Activated CD4-positive, alpha-beta T cell treated with anti-CD3 and anti-CD28 coated beads for 24 hours (primary cell): ENCODE measurements around the gene CCT8L2.
"Not testable (repeated sequence)": the region's sequence is repeated elsewhere in the genome, so short reads cannot be mapped to it uniquely, and the experiment has no call there.

Experiments used
- DNase-seq, 2 donors: peaks; one replicate each; pipeline ENCODE4 v3.0.0-alpha.2; 2020; ENCODE audit warnings: low read depth in 2 of 2

CCT8L2 gene, protein sequence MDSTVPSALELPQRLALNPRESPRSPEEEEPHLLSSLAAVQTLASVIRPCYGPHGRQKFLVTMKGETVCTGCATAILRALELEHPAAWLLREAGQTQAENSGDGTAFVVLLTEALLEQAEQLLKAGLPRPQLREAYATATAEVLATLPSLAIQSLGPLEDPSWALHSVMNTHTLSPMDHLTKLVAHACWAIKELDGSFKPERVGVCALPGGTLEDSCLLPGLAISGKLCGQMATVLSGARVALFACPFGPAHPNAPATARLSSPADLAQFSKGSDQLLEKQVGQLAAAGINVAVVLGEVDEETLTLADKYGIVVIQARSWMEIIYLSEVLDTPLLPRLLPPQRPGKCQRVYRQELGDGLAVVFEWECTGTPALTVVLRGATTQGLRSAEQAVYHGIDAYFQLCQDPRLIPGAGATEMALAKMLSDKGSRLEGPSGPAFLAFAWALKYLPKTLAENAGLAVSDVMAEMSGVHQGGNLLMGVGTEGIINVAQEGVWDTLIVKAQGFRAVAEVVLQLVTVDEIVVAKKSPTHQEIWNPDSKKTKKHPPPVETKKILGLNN

DNA sequence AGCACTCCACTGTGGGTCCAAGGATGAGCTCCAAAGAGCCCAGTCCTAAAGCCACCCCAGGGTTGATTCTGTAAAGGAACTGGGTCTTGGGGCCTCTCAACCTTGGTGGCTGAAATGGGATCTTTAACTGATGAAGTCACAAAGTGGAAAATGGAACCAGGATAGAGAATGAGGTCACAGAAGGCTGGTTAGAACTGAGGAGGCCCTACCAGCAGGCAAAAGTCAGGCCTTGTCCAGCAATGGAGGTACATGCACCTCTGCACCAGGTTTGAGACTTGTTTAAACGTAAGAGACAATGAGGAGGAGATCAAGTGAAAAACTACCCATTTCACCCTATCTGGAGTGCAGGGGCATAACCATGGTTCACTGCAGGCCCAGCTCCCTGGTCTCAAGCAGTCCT is at the start of gene CCT8L2:
TSS of gene CCT8L2 (minus strand) at position 101 of the 400 bp plus-strand sequence. CDS start 260 bp downstream, outside the sequence.
- not testable (repeated sequence) for DNase-seq

DNA sequence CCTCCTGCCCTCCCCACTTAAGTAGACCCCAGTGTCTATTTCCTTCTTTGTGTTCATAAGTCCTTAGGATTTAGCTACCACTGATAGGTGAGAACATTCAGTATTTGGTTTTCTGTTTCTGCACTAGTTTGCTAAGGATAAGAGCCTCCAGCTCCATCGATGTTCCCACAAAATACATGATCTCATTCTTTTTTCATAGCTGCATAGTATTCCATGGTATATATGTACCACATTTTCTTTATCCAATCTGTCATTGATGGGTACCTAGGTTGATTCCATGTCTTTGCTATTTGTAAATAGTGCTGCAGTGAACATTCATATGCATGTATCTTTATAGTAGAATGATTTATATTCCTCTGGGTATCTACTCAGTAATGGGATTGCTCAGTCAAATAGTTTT is 42.8 kb upstream of the CCT8L2 start:
- not testable (repeated sequence) for DNase-seq

DNA sequence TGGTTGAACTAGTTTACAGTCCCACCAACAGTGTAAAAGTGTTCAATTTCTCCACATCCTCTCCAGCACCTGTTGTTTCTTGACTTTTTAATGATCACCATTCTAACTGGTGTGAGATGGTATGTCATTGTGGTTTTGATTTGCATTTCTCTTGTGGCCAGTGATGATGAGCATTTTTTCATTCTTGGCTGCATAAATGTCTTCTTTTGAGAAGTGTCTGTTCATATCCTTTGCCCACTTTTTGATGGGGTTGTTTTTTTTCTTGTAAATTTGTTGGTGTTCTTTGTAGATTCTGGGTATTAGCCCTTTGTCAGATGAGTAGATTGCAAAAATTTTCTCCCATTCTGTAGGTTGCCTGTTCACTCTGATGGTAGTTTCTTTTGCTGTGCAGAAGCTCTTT is 41.5 kb upstream of the CCT8L2 start:
- not testable (repeated sequence) for DNase-seq

DNA sequence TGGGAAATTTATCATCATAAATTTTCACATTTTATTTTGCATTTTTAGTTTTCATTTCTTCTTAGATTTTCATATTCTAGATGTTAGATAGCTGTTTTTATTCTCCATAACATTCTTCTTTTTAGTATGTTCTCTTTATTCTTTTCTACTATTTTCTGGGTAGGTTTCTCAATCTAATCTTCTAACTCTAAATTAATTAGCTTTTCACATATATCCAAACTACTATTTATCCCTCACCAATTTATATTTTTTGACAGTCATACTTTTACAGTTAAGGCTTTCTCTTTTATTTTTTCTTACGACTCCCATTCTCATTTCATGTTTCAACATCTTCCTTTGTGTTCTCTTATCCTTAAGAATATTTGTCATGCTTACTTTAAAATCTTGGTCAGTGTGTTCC is 35.9 kb upstream of the CCT8L2 start:
- not testable (repeated sequence) for DNase-seq

DNA sequence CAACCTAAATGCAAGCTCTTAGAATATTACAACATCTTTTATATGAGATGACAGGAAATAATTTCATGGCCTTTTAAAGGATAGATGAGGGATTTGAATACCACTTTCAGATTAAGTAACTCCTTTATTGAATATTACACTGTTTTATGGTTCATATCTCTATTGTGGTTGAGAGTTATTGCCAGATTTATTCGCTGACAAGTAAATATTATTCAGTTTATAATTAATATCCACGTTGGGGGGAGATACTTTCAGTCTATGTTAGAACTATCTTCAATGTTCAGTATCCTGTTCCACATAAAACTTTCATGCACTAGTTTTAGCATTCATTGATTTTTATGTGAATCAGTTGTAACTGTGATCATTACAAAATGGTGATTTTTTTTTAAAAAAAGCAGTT is 32.4 kb upstream of the CCT8L2 start:
- not testable (repeated sequence) for DNase-seq

DNA sequence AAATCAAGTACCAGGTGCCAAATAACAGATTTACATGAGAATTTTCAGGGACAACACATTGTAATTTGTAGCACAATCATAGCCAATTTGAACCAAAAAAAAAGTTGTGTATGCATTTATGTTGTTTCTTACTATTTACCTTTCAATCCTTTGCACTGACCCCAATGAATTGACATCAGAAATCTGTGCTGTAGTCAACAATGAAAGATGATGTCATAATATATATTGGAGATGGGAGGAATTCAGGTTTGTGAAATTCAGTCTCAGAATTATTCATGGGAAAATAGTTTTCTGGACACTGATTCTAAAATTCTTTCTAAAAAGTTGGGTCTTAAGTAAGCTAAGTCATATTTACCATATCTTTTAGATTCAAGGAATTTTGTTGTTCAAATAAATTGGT is 31.0 kb upstream of the CCT8L2 start:
- DNase-seq, result not testable (repeated sequence)

DNA sequence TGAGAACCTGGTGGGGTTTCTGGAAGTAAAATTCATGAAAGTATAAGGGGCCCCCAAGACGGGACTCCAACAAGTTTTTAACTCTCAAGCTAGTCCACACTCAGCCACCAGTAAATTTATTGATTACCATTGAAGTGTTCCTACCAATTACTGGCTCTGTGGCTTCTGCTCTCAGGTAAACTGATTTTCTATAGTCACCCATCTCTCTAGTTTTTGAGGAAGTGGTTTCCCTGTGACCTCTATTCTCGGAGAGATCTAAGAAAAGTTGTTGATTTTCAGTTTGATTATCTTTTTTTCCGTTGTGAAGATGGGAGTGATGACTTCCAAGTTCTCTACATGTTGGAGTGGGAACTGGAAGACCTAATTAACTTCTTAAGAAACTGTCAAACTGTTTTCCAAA is 24.9 kb upstream of the CCT8L2 start:
- DNase-seq, result not testable (repeated sequence)

DNA sequence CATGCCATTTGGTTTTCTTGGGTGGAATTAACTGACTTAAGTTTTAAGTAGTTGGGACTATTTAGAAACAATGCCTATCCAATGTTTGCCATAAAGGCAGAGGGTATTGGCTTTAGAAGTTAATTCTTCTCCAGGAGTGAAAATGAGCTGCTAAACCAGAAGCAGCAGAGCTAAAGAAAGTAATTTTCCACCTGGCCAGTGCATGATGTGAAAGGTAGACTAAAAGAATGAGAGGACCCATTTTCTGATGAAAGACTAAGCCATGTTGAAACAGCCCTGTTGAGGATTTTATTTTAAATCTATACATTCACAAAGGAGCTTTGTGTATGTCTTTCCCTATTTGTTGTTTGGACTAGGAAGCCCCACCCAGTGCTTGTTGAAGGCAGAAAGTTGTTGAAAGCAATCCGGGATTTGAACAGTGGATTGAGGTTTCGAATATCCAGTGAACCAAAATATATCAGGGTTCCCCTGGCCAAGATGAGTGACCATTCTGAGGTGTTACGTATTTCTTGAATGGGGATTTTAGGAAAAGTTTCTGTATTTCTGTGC is 23.9 kb upstream of the CCT8L2 start:
- not testable (repeated sequence) for DNase-seq

DNA sequence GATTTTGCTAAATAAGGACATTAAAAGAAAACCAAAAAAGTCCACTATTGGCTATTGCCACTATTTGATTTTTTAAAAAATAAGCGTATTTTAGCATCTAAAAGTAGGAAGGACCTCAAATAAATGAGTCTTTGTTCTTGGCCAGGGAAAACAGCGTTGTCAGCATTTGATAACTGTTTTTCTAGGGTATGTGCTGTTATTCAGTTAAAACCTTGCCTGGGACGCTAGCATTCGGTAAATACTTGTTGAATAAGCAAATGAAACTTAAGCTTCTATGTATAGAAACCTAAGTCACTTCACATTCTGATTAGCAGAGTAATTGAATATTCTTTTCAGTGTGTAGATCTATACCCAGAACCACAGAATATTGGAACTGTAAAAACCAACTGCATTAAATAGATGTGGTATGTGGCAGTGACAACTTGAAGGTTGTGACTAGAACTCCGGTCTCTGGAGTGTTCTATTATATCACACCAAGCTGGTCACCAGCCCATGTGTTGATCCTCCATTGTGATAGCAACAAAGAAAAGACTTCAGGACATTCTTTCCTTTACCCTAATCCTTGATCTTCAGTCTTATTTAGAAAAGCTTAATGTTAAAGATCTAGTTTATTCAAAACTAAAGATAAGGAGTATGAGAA is 23.1 kb upstream of the CCT8L2 start:
- DNase-seq, result not testable (repeated sequence)

DNA sequence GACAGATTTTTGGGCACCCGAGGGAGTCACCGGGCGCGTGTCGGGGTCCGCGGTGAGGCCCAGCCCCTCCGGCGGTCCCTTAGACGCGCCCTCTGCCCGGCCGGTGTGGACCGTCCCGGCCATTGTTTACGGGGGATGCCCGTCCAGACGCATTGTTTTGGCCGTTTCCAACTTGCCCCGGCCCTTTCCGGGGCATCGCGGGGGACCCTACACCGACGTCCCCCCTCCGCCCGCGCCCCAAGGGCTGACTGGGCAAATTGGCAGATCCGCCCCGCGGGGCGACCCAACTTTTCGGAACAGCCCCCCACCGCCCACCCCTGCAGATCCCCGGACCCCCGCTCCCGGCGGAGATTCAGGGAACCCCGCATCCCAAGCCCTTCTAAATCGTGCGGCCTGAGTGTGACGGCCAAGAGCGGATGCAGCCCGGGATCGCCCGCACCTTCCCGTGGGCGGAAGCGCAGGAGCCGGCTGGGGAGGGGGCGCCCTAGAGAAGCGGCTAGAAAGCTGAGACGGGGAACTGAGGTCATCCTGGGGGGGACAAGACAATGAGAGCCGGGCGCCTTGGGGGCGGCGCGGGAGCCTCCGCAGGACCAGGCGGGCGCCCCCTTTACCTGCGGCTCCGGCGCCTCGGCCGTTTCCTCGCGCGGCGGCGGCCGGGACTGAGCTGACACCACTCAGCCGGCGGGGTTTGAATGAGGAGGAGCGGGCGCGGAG is 17.1 kb upstream of the CCT8L2 start:
- no peak for DNase-seq

DNA sequence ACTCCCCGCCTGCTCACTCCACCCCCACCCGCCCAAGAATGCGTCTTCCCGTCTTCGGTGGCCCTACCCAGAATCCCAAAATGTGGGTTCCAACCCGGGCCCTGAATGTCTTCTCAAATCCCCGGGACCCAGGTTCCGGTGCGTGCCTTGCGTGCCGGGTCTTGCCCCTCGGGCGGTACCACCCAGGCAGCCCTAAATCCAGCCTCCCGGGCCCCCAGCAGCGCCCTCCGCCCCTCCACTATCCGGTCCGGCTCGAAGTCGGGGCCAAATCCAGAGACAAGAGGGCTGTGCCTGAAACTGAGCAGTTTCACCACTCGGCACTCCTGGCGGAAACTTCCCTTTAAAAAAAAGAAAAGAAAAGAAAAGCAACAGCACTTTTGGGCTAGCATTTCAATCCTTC is 16.3 kb upstream of the CCT8L2 start:
- no peak for DNase-seq

DNA sequence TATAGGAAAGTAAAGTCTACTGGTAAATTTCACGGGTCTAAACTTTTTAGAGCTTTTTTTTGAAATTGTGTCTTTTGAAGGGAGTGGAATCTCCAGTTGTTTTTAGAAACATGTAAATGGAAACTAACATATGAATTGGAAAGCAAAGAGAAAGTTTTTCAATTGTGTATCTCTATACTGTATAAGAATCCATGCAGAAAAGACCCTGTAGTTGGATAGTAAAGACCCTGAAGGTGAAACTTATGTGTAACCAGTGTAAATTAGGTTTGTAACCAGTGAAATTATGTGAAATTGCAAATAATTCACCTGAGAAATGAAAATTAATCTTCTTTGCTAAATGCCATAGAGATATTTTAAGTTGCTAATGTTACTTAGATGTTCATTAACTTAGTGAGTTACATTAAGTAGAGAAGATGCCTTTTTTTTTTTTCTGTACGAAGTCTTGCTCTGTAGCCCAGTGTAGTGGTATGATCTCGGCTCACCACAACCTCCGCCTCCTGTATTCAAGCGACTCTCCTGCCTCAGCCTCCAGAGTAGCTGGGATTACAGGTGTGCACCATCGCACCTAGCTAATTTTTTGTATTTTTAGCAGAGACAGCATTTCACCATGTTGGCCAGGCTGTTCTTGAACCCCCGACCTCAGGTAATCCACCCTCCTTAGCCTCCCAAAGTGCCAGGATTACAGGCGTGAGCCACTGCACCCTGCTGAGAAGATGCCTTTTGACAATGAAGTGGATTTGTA is 11.8 kb upstream of the CCT8L2 start:
- not testable (repeated sequence) for DNase-seq

DNA sequence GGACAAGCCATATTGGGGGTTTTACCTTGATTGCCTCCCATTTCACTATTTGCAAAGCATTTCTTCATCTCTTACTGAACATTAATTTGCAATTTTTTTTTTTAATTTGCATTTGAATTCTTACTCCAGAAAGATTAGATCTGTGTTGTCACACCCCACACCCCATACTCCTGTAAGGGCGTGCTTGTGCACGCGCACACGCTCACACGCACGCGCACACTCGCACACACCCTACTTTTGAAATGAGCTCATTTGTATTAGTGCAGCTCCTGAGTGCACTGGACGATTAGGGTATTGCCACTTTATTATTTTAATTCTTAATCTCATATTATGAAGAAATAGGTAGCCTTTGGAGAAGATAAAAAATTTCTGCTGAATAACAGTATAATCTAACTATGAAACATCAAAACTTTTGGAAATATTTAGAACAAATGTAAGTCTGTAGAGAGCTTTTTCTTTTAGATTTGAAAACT is 11.2 kb upstream of the CCT8L2 start:
- not testable (repeated sequence) for DNase-seq

DNA sequence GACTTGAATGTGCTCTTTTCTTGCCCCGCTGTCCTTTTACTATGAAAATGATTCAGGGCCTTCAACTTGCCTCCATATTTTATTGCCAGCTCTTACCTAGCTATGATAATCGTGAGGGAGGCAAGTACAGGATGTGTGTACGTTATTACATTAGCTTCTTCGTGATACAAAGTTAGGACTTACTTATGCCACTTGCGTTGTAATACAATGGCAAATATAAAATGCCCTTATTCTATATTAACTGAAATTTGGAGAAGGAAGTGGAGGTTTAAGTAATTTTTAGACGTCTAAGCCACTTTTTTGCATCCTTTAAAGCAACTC is 10.8 kb upstream of the CCT8L2 start:
- DNase-seq, result no peak

DNA sequence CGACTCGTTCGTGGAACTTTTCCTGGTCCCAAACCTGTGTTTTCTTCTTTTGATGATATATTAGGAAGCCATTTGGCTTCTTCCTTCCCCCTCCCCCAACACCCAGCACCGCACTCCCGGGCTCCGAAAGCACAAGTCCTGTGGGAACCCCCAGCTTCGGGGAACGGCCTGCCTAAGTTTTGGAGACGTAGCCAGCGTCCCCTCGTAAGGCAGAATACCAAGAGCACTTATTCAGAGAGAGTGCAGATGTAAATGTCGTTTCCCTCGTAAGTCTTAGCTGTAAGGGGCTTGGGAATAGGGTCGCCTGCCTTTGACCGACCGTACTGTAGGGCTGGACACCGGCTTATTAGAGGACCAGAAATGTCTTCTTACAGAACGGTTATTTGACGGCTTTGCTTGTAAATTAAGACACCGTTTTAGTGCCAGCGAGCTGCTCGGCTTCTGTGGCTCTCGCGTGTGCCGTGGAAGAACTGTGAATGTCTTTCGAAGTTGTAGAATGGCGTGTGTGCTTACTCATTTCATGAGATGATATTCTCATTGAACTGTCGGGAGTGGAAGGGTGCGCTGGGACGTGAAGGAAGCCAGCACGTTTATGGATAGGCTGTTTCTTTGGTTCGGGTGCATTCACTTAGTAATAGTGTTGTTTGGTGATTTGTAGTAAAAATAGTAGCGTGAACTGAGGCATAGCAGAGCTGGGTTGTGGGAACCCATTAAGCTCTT is 10.3 kb upstream of the CCT8L2 start:
- DNase-seq, result not testable (repeated sequence)

DNA sequence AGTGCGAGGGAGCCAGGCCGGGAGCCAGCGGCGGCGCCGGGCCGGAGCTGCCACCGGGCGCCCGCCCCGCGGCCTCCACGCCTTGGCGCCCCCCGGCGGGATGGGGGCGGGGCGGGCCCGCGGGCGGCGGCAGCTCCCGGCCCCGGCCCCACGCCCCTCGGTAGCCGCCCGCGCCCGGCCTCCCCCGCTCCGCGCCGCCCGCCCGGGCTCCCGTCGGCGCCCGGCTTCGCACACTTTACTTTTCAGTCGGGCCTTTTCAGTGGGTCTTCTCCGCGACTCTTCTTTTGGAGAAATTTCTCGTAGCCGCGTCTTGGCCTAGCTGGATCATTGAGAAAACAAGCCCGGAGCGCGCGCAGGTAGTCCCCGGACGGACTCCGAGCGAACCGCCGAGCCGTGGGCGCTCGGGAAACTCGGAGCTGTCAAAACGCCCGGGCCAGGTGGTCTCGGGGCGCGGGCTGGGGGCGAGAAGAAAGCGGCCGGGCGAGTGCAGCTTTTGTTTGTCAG is 9.7 kb upstream of the CCT8L2 start:
- DNase-seq, result not testable (repeated sequence)

DNA sequence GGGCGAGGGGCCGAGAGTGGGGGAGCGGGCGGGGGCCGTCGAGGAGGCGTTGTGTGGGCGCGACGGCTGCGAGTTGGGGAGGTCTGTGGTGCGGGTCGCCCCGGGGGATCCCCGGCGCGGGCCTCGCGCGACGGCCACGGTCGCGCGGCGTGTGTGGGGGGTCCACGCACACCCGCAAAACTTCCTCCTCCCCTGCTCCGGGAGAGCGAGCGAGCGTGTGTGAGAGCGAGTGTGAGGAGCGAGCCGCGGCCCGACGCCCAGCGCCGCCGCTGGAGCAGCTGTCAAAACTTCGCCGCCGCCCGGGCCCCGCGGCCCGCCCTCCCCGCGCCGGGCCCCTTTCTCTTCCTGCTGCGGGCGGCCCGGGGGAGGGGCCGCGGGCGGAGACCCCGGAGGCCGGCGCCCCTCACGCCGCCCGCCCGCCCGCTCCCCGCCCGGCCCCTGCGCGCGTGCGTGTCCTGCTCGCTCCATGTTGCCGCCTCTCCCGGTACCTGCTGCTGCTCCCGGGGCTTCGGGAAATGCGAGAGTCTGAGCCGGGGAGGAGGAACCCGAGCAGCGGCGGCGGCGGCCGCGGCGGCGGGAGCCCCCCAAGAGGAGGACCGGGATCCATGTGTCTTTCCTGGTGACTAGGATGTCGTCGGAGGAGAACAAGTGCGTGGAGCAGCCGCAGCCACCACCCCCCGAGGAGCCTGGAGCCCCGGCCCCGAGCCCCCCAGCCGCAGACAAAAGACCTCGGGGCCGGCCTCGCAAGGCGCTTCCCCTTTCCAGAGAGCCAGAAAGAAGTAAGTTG is 9.0 kb upstream of the CCT8L2 start:
- DNase-seq, result no peak

DNA sequence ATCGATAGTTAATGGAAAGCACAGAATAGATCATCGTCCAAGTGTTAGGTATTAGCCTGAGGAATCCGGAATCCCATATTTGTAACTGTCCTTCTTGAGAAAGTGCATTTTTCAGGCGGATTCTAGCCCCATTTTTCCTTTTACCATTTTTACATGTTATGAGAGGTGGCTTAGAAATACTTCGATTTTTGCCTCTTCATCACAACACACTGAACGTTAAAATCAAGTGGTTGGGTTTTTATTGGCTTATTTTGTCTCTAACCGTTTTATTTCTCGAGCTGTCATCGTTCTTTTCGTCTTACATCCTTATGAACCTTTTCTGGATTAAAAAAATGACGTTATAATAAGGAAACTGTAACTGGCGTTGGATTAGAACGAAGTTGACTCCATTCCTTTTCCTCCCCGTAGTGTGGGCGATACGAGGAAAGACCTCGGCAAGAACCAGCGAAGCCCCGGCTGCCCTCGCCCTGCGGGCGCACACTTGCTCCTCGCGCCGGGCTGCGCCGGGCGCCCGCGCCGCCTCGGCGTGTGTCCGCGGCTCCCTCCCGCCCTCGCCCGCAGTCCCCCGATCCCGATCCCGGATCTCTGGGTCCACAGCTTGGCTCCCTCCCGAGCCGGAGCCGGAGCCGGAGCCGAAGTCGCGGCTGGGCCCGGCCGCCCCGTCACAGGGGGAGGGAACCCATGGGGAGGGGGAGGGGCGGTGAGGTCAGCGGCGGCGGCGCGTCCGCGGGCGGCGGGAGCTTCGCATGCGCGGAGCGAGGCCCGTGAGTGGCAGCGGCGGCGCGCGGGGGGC is 8.2 kb upstream of the CCT8L2 start:
- DNase-seq, result peak in 1 of 2 donors; percentile 59

DNA sequence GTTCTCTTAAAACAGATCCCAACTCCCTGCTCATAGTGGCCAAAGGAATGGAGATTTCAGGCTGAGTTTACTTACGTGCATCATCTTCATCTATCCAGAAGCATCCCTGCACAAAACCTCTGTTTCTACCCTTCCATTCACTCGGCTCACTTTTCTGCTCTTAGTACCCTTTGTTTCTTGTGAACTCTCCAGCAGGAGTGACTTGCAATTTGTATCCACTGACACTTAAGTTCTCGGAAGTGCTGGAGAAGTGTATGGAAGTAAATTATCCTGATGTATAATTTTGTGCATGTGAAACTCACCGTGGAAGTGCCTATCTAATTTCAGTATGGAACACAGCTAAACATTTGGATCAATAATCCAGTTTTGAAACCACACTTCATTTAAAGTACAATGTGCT is 7.0 kb upstream of the CCT8L2 start:
- DNase-seq, result not testable (repeated sequence)
